GM21723 (cell line): ENCODE measurements around the gene HHAT.

Experiments used
- ATAC-seq: cut with Tn5 transposase; IDR thresholded peaks from one replicate; pipeline ENCODE4 v1.9.1; 2021; ENCODE audit warnings: mild to moderate bottlenecking, moderate library complexity; ENCODE audit not compliant: unreplicated experiment

HHAT gene

GRCh38 chr1:210674151-210674550, 345.4 kb downstream of the HHAT start:
- no peak for ATAC-seq

- no peak for ATAC-seq
Observed at GRCh38 chr1:210676539-210676938, 347.8 kb downstream of the HHAT start.

GRCh38 chr1:210677533-210677932, 348.8 kb downstream of the HHAT start:
- ATAC-seq, result no peak

GRCh38 chr1:210678306-210678705, 349.6 kb downstream of the HHAT start:
- ATAC-seq, result no peak

- no peak for ATAC-seq
Observed at GRCh38 chr1:210681158-210681557, 352.5 kb downstream of the HHAT start.

- no peak for ATAC-seq
Observed at GRCh38 chr1:210683403-210684047, 354.8 kb downstream of the HHAT start.

- ATAC-seq, result peak; percentile 94
Observed at GRCh38 chr1:210684466-210685294, 356.0 kb downstream of the HHAT start.

- ATAC-seq, result no peak
Observed at GRCh38 chr1:210685295-210685650, 356.6 kb downstream of the HHAT start.

- ATAC-seq, result no peak
Observed at GRCh38 chr1:210686841-210687240, 358.1 kb downstream of the HHAT start.

GRCh38 chr1:210687582-210688279, 359.0 kb downstream of the HHAT start:
- no peak for ATAC-seq

- ATAC-seq, result no peak
Observed at GRCh38 chr1:210688512-210689234, 360.0 kb downstream of the HHAT start.

GRCh38 chr1:210689826-210690225, 361.1 kb downstream of the HHAT start:
- ATAC-seq, result no peak

- no peak for ATAC-seq
Observed at GRCh38 chr1:210690236-210690635, 361.5 kb downstream of the HHAT start.

- ATAC-seq, result no peak
Observed at GRCh38 chr1:210691039-210691610, 362.4 kb downstream of the HHAT start.

- ATAC-seq, result peak; percentile 42
Observed at GRCh38 chr1:210692796-210693195, 364.1 kb downstream of the HHAT start.

GRCh38 chr1:210695026-210695425, 366.3 kb downstream of the HHAT start:
- no peak for ATAC-seq

GRCh38 chr1:210696709-210697108, 368.0 kb downstream of the HHAT start:
- peak; percentile 97 for ATAC-seq

- peak; percentile 5 for ATAC-seq
Observed at GRCh38 chr1:210697185-210697584, 368.5 kb downstream of the HHAT start.

- no peak for ATAC-seq
Observed at GRCh38 chr1:210698661-210699060, 370.0 kb downstream of the HHAT start.

- no peak for ATAC-seq
Observed at GRCh38 chr1:210700083-210700482, 371.4 kb downstream of the HHAT start.

- no peak for ATAC-seq
Observed at GRCh38 chr1:210700511-210700910, 371.8 kb downstream of the HHAT start.
